Hematopoietic multipotent progenitor cell treated with erythropoietin and hydrocortisone succinate and interleukin-3 and kit ligand, for 4 days (in vitro differentiated cells): ENCODE data around the gene ERGIC2.

Experiments
- DNase-seq: peaks from one replicate; pipeline ENCODE4 v3.0.0-alpha.2; 2015

ERGIC2 gene

GRCh38 chr12:29374012-29374411 lies 7.0 kb downstream of the ERGIC2 start:
- no peak for DNase-seq

- DNase-seq = no peak
These were observed 15.9 kb downstream of the ERGIC2 start for GRCh38 chr12:29365091-29365490.

GRCh38 chr12:29354954-29355353 lies 26.0 kb downstream of the ERGIC2 start:
- no peak for DNase-seq

GRCh38 chr12:29350080-29350479 lies 30.9 kb downstream of the ERGIC2 start:
- DNase-seq = peak; percentile 30

GRCh38 chr12:29346769-29347421 lies 34.1 kb downstream of the ERGIC2 start:
- DNase-seq = no peak

GRCh38 chr12:29343022-29343799 lies 37.8 kb downstream of the ERGIC2 start:
- DNase-seq = no peak

- DNase-seq = no peak
These were observed 43.6 kb downstream of the ERGIC2 start for GRCh38 chr12:29337325-29337724.

GRCh38 chr12:29334937-29335336 lies 46.0 kb downstream of the ERGIC2 start:
- no peak for DNase-seq

- DNase-seq = no peak
These were observed 47.8 kb downstream of the ERGIC2 start for GRCh38 chr12:29333178-29333577.

GRCh38 chr12:29329411-29329810 lies 51.6 kb downstream of the ERGIC2 start:
- DNase-seq = no peak

GRCh38 chr12:29322157-29322556 lies 58.8 kb downstream of the ERGIC2 start:
- peak; percentile 18 for DNase-seq

- peak; percentile 17 for DNase-seq
These were observed 60.5 kb downstream of the ERGIC2 start for GRCh38 chr12:29320295-29321085.

- DNase-seq = peak; percentile 91
These were observed 63.2 kb downstream of the ERGIC2 start for GRCh38 chr12:29317556-29318363.

GRCh38 chr12:29316752-29317151 lies 64.2 kb downstream of the ERGIC2 start:
- DNase-seq = peak; percentile 35

GRCh38 chr12:29314416-29314815 lies 66.6 kb downstream of the ERGIC2 start:
- DNase-seq = peak; percentile 42

GRCh38 chr12:29310899-29311298 lies 70.1 kb downstream of the ERGIC2 start:
- no peak for DNase-seq

- DNase-seq = peak; percentile 65
These were observed 71.6 kb downstream of the ERGIC2 start for GRCh38 chr12:29309320-29309902.

GRCh38 chr12:29306682-29307081 lies 74.3 kb downstream of the ERGIC2 start:
- DNase-seq = no peak

- no peak for DNase-seq
These were observed 74.7 kb downstream of the ERGIC2 start for GRCh38 chr12:29306266-29306665.

- no peak for DNase-seq
These were observed 76.6 kb downstream of the ERGIC2 start for GRCh38 chr12:29304388-29304787.

- no peak for DNase-seq
These were observed 79.9 kb downstream of the ERGIC2 start for GRCh38 chr12:29301114-29301513.

- peak; percentile 61 for DNase-seq
These were observed 81.3 kb downstream of the ERGIC2 start for GRCh38 chr12:29299633-29300032.
